Suppressor macrophage treated with lipopolysaccharide for 4 hours (primary cell): ENCODE data around the gene BMF.

ENCODE experiments used
- DNase-seq: peaks from one replicate; pipeline ENCODE4 v3.0.0-alpha.2; 2020

The BMF gene

DNA sequence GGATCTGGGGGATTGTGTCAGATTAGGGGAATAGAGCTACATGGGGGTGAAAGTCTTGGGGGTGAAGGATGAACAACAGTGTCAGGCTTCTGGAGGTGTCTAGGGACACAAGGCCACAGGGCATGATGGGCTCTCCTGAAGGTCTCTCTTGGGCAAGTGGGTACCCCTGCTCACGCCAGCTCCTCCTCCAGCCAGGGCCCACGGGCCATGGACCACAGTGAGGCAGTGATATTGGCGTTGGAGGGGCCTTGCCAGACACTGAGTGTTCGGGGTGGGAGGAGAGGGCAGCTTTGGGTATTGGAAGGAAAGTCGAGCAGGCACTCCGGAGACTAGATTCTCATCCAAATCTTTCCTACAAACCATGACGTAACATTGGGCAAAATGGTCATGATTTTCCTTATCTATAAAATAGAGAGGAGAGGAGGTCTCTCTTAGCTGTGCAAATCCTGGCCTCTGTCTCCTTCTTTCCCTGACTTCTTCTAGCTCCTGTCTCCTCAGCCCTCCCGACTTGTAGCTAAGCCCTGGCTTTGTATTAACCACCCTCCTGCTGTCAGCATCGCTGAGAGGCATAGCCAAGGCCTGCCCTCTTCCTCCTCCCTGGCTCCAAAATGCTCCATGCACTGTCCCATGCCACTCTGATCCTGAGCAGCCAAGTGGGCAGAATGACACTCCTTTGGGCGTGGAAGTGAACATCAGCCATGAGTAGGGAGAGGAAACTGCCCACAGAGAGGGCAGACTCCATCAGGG, 45.7 kb downstream of the BMF start:
- no peak for DNase-seq

DNA sequence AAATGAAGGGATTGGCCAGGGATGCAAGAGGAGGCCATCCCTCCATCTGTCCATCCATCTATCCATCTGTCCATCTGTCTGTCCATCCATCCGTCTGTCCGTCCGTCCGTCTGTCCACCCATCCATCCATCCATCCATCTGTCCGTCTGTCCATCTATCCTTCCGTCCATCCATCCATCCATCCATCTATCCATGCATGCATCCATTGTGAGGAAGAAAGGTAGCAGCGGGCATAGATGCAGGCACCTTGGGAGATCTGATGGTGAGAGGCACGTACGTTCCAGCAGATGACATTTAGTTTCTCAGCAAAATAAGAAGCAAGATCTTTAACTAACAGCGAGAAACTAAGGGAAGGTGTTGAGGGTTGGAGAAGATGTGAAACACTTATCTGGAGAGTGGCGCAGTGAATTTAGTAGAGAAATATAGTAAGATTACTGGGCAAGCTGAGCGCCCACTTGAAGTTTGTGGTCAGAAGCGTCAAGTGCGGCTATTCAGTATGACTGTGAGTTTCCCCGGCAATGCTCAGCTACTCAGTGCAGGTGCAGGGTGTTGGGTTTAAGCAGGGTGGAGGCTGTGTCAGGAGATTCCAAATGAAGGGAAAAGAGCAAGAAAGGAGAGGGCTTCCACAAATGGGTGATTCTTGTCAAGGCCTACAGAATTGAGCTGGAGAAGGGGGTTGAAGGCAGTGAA, 47.3 kb downstream of the BMF start:
- no peak for DNase-seq

DNA sequence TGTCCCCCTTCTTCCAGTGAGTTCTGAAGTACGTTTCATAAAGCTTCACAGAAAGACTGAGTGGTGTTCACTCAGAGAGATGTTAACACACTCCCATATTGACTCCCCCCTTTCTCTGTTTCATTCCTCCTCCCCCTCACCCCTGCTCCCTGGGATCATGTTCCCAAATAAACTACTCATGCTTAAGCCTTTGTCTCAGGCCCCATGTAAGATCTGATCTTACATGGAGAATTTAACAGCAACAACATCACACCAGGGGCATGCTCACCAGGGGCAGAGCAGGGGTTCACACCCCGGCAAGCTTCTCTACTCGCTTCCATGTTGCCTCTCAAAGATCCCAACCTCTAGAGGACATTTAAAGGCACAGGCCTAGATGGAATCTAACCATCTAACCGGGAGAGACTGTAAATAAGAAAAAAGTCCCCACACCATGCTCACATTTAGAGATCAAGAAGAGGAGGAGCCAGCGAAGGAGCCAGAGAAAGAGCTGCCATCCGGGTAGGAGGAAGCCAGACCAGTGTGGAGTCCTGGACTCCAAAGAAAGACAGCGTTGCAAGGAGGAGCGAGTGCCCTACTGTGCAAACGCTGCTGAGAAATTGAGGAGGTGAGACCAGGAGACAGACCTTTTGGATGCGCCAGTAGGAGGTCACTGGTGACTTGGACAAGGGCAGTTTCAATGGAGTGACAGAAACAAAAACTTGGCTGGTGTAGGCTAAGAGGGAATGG, 48.3 kb downstream of the BMF start:
- DNase-seq, result no peak

- DNase-seq, result no peak
These were observed 48.9 kb downstream of the BMF start for GRCh38 chr15:40059821-40060220.

GRCh38 chr15:40058476-40059140, 50.1 kb downstream of the BMF start:
- DNase-seq, result peak; percentile 80

GRCh38 chr15:40055576-40056293, 52.9 kb downstream of the BMF start:
- DNase-seq, result no peak

DNA sequence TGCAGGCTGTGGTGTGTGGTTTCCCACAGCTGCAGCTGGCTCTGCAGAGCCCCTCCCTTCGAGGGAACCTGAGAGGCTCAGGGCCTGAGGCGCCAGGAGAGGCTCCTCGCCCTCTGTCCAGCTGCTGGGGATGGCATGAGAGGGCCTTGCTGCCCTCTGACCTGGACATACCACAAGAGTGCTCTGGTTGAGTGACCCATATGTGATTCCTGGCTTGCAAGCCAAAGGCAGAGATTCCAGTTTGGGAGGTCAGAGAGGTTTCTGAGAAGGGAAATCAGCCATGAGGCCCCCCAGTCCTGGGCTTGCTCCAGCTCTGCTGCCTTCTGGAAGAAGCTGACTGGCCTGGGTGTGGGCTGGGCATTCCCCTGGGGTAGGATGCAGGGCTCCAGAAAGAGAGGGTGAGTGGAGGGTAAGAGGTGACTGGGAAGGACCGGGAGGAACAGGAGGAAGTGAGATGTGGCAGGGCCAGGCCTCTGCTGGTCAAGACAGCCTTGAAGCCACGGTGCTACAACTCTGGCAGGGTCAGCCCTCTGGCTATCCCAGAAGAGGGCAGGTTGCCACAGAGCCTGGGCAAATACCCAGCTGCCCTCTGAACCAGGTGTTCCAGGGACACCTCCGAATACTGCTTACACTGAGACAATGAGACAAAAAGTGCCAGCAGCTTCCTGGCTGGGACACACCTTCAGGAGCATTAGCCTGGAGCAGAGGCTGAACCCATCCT, 53.7 kb downstream of the BMF start:
- DNase-seq, result peak; percentile 67

DNA sequence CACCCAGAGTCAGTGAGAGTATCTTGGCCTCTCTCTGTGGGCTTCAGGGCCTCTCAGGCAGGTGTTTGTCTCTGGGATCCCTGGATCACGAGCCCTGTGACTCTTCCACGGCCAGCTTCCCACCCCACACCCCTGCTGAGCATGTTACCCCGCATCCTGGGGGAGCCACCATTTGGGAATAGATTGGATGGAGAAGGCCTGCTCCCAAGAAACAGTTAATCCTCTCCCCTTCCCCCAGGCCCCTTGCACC, 54.1 kb downstream of the BMF start:
- no peak for DNase-seq

GRCh38 chr15:40053831-40054604, 54.7 kb downstream of the BMF start:
- no peak for DNase-seq

GRCh38 chr15:40053079-40053830, 55.4 kb downstream of the BMF start:
- no peak for DNase-seq

DNA sequence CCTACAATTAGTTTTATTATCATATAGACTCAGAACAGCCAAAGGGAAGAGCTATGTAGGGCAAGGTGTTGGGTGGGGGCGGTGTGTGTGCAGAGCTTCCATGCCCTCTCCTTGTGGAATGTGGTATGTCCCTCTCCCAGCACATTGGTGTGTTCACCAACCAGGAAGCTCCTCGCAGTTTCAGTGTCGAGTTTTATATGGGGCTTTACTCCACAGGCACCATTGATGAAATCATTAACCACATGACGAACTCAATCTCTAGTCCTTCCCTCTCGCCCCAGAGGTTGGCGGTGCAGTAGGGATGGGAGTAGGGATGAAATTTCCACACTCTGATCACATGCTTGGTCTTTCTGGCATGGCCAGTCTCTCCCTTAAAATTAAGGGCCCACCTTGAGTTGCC, 56.1 kb downstream of the BMF start:
- peak; percentile 76 for DNase-seq

DNA sequence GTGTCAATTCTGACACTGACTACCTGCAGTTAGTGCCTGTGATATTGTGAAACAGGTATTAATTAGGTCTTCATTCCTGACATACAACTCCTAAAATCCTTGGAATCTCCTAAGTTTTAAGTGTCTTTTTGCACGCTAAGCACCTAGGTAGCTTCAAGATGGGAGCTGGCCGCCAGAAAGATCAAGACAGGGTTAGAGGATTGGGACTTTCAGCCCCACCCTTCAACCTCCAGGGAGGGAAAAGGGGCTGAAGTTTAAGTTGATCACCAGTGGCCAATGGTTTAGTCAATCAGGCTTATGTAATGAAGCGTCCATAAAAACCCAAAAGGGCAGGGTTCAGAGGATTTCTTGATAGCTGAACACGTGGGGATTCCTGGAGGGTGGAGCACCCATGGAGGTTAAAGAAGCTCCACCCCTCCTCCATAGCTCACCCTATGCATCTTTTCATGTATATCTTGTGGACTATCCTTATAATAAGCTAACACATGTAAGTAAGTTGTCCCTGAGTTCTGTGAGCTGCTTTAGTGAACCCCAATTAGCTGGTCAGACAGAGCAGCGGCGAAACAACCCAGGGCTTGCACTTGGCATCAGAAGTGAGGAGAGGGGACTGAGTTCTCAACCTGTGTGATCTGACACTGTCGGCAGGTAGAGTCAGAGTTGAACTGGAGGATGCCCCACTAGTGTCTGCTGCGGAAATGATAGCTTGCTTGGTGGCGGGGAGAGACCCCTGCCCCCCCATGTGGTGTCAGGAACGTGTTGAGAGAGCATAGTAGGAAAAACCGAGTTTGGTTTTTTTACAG, 56.9 kb downstream of the BMF start:
- no peak for DNase-seq

GRCh38 chr15:40050788-40051470, 57.8 kb downstream of the BMF start:
- DNase-seq, result no peak

DNA sequence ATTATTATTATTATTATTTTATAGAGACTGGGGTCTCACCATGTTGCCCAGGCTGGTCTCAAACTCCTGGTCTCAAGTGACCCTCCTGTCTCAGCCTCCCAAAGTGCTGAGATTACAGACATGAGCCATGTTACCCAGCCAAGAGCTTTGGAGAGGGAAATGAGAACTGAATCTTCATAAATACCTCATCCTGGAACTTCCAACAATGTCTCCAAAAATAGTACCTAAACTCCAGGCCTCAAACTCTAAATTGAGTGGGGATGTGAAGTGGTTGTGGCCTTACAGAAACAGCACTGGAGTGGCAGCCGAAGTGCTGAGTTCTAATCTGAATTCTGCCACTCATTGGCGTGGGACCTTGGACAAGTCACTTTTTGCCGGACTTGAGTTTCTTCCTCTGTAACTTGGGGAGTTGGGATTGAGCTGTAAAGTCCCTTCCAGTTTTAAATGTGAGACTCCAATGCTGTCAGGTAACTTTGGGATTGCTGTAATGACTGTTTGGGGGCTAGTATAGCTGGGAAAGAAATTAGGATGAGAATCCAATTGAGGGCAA, 59.7 kb downstream of the BMF start:
- DNase-seq, result peak; percentile 78

- no peak for DNase-seq
These were observed 60.4 kb downstream of the BMF start for GRCh38 chr15:40048211-40048792.

GRCh38 chr15:40047415-40048210, 61.1 kb downstream of the BMF start:
- peak; percentile 92 for DNase-seq

GRCh38 chr15:40046721-40047414, 61.8 kb downstream of the BMF start:
- DNase-seq, result peak; percentile 74
